H1 (cell line): ENCODE data around the gene UMODL1. TPM values are rescaled to one million over a fixed set of nuclear protein-coding genes. Genes with fewer than 3 reads are reported as not detected.

Experiments
- CTCF ChIA-PET: fragments of 300-600 bp; sonication (Branson Sonifier 250); formaldehyde crosslinking; loops from one replicate; lab custom pipeline; 2021; ENCODE audit not compliant: partially characterized antibody; lab: Charles Lee
- POLR2A ChIA-PET: fragments of 300-600 bp; sonication (Branson Sonifier 250); formaldehyde crosslinking; loops from one replicate; lab custom pipeline; 2021; ENCODE audit warnings: inconsistent platforms; ENCODE audit not compliant: partially characterized antibody; lab: Charles Lee
- DNase-seq, 2 experiments: peaks; one replicate each; pipeline versions ENCODE4 v3.0.0 to v3.0.0-alpha.2; 2010 to 2022; ENCODE audit warnings: low spot score in 2 of 2, low read depth in 1 of 2, mixed read lengths in 1 of 2
- FAIRE-seq: peaks from 2 replicates; lab custom pipeline; 2011; peaks lifted over from hg19 to GRCh38; lab: Jason Lieb, UNC
- H2AFZ ChIP-seq: 2 replicates; pipeline ENCODE4 v1.8.1; 2012; ENCODE audit warnings: low read length, inconsistent platforms
- H2AK5ac ChIP-seq: 2 replicates; pipeline ENCODE4 v1.6.1; 2013; ENCODE audit warnings: low read depth, low read length
- H2BK120ac ChIP-seq: replicated peaks from 2 replicates; pipeline ENCODE3; 2013; ENCODE audit warnings: low read depth, low read length, inconsistent platforms
- H2BK12ac ChIP-seq: 2 replicates; pipeline ENCODE4 v1.6.1; 2013; ENCODE audit warnings: low read depth, low read length
- H2BK15ac ChIP-seq: 2 replicates; pipeline ENCODE4 v1.6.1; 2013; ENCODE audit warnings: low read length
- H2BK20ac ChIP-seq: 2 replicates; pipeline ENCODE4 v1.6.1; 2013; ENCODE audit warnings: low read length
- H2BK5ac ChIP-seq: 2 replicates; pipeline ENCODE4 v1.6.1; 2013; ENCODE audit warnings: low read depth, low read length
- H3K14ac ChIP-seq: 2 replicates; pipeline ENCODE4 v1.6.1; 2013; ENCODE audit warnings: inconsistent platforms; ENCODE audit not compliant: insufficient read length
- H3K18ac ChIP-seq: 2 replicates; pipeline ENCODE4 v1.6.1; 2013; ENCODE audit warnings: low read length; ENCODE audit errors: extremely low read depth
- H3K23ac ChIP-seq: 2 replicates; pipeline ENCODE4 v1.6.1; 2013; ENCODE audit warnings: inconsistent platforms; ENCODE audit not compliant: insufficient read length
- H3K23me2 ChIP-seq: 2 replicates; pipeline ENCODE4 v1.6.1; 2013; ENCODE audit warnings: low read depth, low read length
- H3K27ac ChIP-seq: 2 replicates; pipeline ENCODE4 v1.6.1; 2011; ENCODE audit warnings: low read depth, low read length, inconsistent platforms
- H3K27me3 ChIP-seq, 4 experiments: replicated peaks in 1 of 4; 1 replicate in 1 of 4; 2 replicates in 3 of 4; pipeline versions ENCODE4 v1.6.1 to v1.8.1; 2011 to 2013; ENCODE audit warnings: low read length in 3 of 4, mild to moderate bottlenecking in 3 of 4, inconsistent platforms in 2 of 4, mixed read lengths in 2 of 4, moderate library complexity in 1 of 4; ENCODE audit not compliant: control insufficient read depth in 3 of 4, insufficient read depth in 3 of 4; ENCODE audit errors: extremely low read depth in 1 of 4
- H3K36me3 ChIP-seq, 4 experiments: 2 replicates each; pipeline versions ENCODE4 v1.6.1 to v1.8.1; 2011 to 2013; ENCODE audit warnings: mild to moderate bottlenecking in 4 of 4, low read length in 3 of 4, moderate library complexity in 2 of 4, control low read depth in 1 of 4, inconsistent platforms in 1 of 4; ENCODE audit not compliant: insufficient read depth in 4 of 4, control insufficient read depth in 2 of 4
- H3K4ac ChIP-seq: replicated peaks from 2 replicates; pipeline ENCODE3; 2013; ENCODE audit warnings: low read length, low read depth, mixed read lengths, inconsistent platforms; ENCODE audit not compliant: insufficient read length
- H3K4me1 ChIP-seq, 4 experiments: replicated peaks in 1 of 4; 1 replicate in 1 of 4; 2 replicates in 3 of 4; pipeline versions ENCODE4 v1.6.1 to v1.8.1; 2011 to 2013; ENCODE audit warnings: low read length in 3 of 4, inconsistent platforms in 2 of 4, mixed read lengths in 1 of 4; ENCODE audit not compliant: insufficient read depth in 4 of 4, control insufficient read depth in 3 of 4
- H3K4me2 ChIP-seq, 2 experiments: 2 replicates each; pipeline versions ENCODE4 v1.6.1 to v1.8.1; 2011 to 2013; ENCODE audit warnings: low read depth in 2 of 2, low read length in 2 of 2, control low read depth in 1 of 2, inconsistent platforms in 1 of 2, mild to moderate bottlenecking in 1 of 2; ENCODE audit not compliant: insufficient read depth in 1 of 2
- H3K4me3 ChIP-seq, 4 experiments: fragments of 200-600, 300-600 bp in 1 of 4; sonication (generic), shearing (Covaris generic), sonication (Bioruptor Twin) in 1 of 4; 2 replicates each; pipeline versions ENCODE4 v1.5.1 to v1.8.1; 2011 to 2016; ENCODE audit warnings: low read length in 4 of 4, low read depth in 3 of 4, control low read depth in 2 of 4, inconsistent platforms in 2 of 4, mild to moderate bottlenecking in 2 of 4, mixed read lengths in 1 of 4, moderate library complexity in 1 of 4; ENCODE audit not compliant: insufficient read depth in 2 of 4; ENCODE audit errors: extremely low read depth in 1 of 4
- H3K56ac ChIP-seq: replicated peaks from 2 replicates; pipeline ENCODE3; 2013; ENCODE audit warnings: low read depth, mild to moderate bottlenecking, mixed read lengths, low read length, inconsistent platforms; ENCODE audit not compliant: insufficient read length
- H3K79me1 ChIP-seq: 2 replicates; pipeline ENCODE4 v1.6.1; 2013; ENCODE audit warnings: low read depth, low read length, control low read depth
- H3K79me2 ChIP-seq, 2 experiments: 2 replicates each; pipeline versions ENCODE4 v1.6.1 to v1.8.1; 2012 to 2013; ENCODE audit warnings: low read length in 2 of 2, mild to moderate bottlenecking in 2 of 2, inconsistent platforms in 1 of 2; ENCODE audit not compliant: insufficient read depth in 2 of 2, control insufficient read depth in 1 of 2
- H3K9ac ChIP-seq, 4 experiments: replicated peaks in 1 of 4; 1 replicate in 1 of 4; 2 replicates in 3 of 4; pipeline versions ENCODE4 v1.6.1 to v1.8.1; 2011 to 2013; ENCODE audit warnings: low read depth in 3 of 4, low read length in 3 of 4, control low read depth in 2 of 4, mild to moderate bottlenecking in 2 of 4, moderate library complexity in 2 of 4, inconsistent platforms in 1 of 4; ENCODE audit errors: extremely low read depth in 1 of 4
- H3K9me3 ChIP-seq, 2 experiments: 2 replicates each; pipeline versions ENCODE4 v1.6.1 to v1.8.1; 2012 to 2013; ENCODE audit warnings: mild to moderate bottlenecking in 2 of 2, moderate library complexity in 2 of 2, control low read depth in 1 of 2, inconsistent platforms in 1 of 2, low read depth in 1 of 2, low read length in 1 of 2, mixed read lengths in 1 of 2; ENCODE audit not compliant: insufficient read depth in 2 of 2
- H4K20me1 ChIP-seq, 2 experiments: replicated peaks in 1 of 2; 2 replicates each; pipeline versions ENCODE3 to v1.8.1; 2011 to 2013; ENCODE audit warnings: inconsistent platforms in 2 of 2, low read length in 2 of 2, mild to moderate bottlenecking in 1 of 2; ENCODE audit not compliant: insufficient read depth in 2 of 2, control insufficient read depth in 1 of 2
- H4K5ac ChIP-seq: 2 replicates; pipeline ENCODE4 v1.6.1; 2013; ENCODE audit warnings: low read length, low read depth, mixed read lengths, inconsistent platforms; ENCODE audit not compliant: insufficient read length
- H4K8ac ChIP-seq: 2 replicates; pipeline ENCODE4 v1.8.0; 2013; ENCODE audit warnings: mild to moderate bottlenecking, moderate library complexity, low read length, inconsistent platforms; ENCODE audit not compliant: insufficient read depth; ENCODE audit errors: extremely low read depth
- H4K91ac ChIP-seq: replicated peaks from 2 replicates; pipeline ENCODE3; 2013; ENCODE audit warnings: low read length, mixed read lengths, inconsistent platforms; ENCODE audit not compliant: insufficient read length
- ATF2 ChIP-seq: IDR thresholded peaks from 2 replicates; pipeline ENCODE4 v1.6.1; 2012; ENCODE audit warnings: low read length, inconsistent platforms
- BCL11A ChIP-seq, 2 experiments: IDR thresholded peaks; one replicate each; pipeline ENCODE4 v1.6.1; 2011; ENCODE audit warnings: low read depth in 2 of 2, low read length in 2 of 2, mild to moderate bottlenecking in 2 of 2
- CREB1 ChIP-seq: IDR thresholded peaks from 2 replicates; pipeline ENCODE4 v1.6.1; 2012; ENCODE audit warnings: inconsistent platforms
- KDM1A ChIP-seq: fragments of 200-600, 300-600 bp; sonication (generic); IDR thresholded peaks from 2 replicates; pipeline ENCODE4 v1.7.1; 2016; ENCODE audit warnings: mild to moderate bottlenecking, low read length, borderline replicate concordance
- NANOG ChIP-seq: IDR thresholded peaks from 2 replicates; pipeline ENCODE4 v1.6.1; 2011; ENCODE audit warnings: low read length, low read depth, mild to moderate bottlenecking, inconsistent platforms; ENCODE audit not compliant: insufficient read depth, poor library complexity, severe bottlenecking
- NRF1 ChIP-seq: IDR thresholded peaks from 2 replicates; pipeline ENCODE4 v1.6.1; 2011; ENCODE audit warnings: mild to moderate bottlenecking, low read depth, low read length, improper control_type of control experiment
- PHF8 ChIP-seq: fragments of 200-600 bp; sonication (generic); conservative IDR thresholded peaks from 2 replicates; pipeline ENCODE4 v1.7.1; 2012; ENCODE audit warnings: low read depth, mild to moderate bottlenecking, inconsistent platforms, low read length, moderate library complexity
- SIN3A ChIP-seq, 2 experiments: IDR thresholded peaks in 1 of 2; conservative IDR thresholded peaks in 1 of 2; 2 replicates each; pipeline ENCODE4 v1.6.1; 2011 to 2012; ENCODE audit warnings: low read length in 2 of 2, improper control_type of control experiment in 1 of 2, low read depth in 1 of 2, mild to moderate bottlenecking in 1 of 2
- SIX5 ChIP-seq: IDR thresholded peaks from 2 replicates; pipeline ENCODE4 v1.6.1; 2011; ENCODE audit warnings: mild to moderate bottlenecking, low read depth, low read length
- SP4 ChIP-seq: IDR thresholded peaks from 2 replicates; pipeline ENCODE4 v1.6.1; 2012; ENCODE audit warnings: low read length, inconsistent platforms
- TEAD4 ChIP-seq: IDR thresholded peaks from 2 replicates; pipeline ENCODE4 v1.6.1; 2012; ENCODE audit warnings: low read depth, low read length, inconsistent platforms, mixed read lengths
- ZNF274 ChIP-seq: IDR thresholded peaks from 2 replicates; pipeline ENCODE4 v1.7.0; 2012; ENCODE audit warnings: low read length, borderline replicate concordance; ENCODE audit errors: extremely low read depth
- WGBS, 2 experiments: shearing (Covaris generic) in 1 of 2; methylation state at CpG; one replicate each; pipeline versions ENCODE4 v1.1.6 to v1.1.7; 2013 to 2015; ENCODE audit warnings: low lambda C conversion rate in 2 of 2, mixed read lengths in 2 of 2, inconsistent platforms in 1 of 2, low coverage in 1 of 2, missing lambda C conversion rate in 1 of 2; ENCODE audit not compliant: insufficient replicate concordance in 2 of 2, insufficient coverage in 1 of 2, insufficient read length in 1 of 2; ENCODE audit errors: extremely low coverage in 1 of 2, missing lambda C conversion rate in 1 of 2; 5-methylcytosine and 5-hydroxymethylcytosine counted together
- polyA plus RNA-seq, 7 experiments: library from polyadenylated mRNA; depleted of rRNA in 3 of 7; stranded (reverse) in 5 of 7; unstranded in 2 of 7; fragments of >200 nt in 5 of 7; fragments of 200-250 nt in 2 of 7; gene quantifications; 1 replicate in 5 of 7; 2 replicates in 1 of 7; 4 replicates in 1 of 7; pipeline versions ENCODE4 v1.2.1 to v1.2.3, GENCODE V29; 2011 to 2013; ENCODE audit warnings: missing spikeins in 2 of 7, mixed read lengths in 2 of 7
- total RNA-seq: library from RNA; stranded (reverse); fragmentation: NEBNext Ultra II Directional; extraction: Animal tissue kit (Norgen Biotek cat#: 25700); gene quantifications from 2 replicates; pipeline ENCODE4 v1.2.1, GENCODE V29; 2021

Gene UMODL1
- total and polyA plus RNA-seq, 2 of the 8 experiments (the other 6 are each of a cell fraction or from before 2014, with no cell fraction given): not detected

- no peak for FAIRE-seq
- no peak for TF ChIP-seq SP4
- TF ChIP-seq NANOG: no peak
- no peak for TF ChIP-seq BCL11A (IDR thresholded peaks at IDR 0.05; ENCODE audit: low read depth in 2 of 2, low read length in 2 of 2)
- no peak for TF ChIP-seq KDM1A
- no peak for TF ChIP-seq SIX5
- no peak for TF ChIP-seq PHF8
- TF ChIP-seq CREB1: no peak
- TF ChIP-seq ZNF274: no peak
- no peak for TF ChIP-seq ATF2
- no peak for TF ChIP-seq SIN3A (conservative IDR thresholded peaks at IDR 0.05 in 1 of 2, IDR thresholded peaks at IDR 0.05 in 1 of 2; ENCODE audit: low read depth in 1 of 2, low read length in 2 of 2)
- TF ChIP-seq TEAD4: no peak
- TF ChIP-seq NRF1: no peak
Measured at GRCh38 chr21:42113926-42114409, 42.9 kb downstream of the UMODL1 start.

More at GRCh38 chr21:42113926-42114409, 42.9 kb downstream of the UMODL1 start:
- Histone ChIP-seq H2AK5ac (no peak overlapping the region), H4K20me1 (no peaks in the 10 kb centered on the region), H2BK15ac (no peak overlapping the region), H3K14ac (no peak overlapping the region), H3K27me3 (no peaks in the 10 kb centered on the region; a peak in 2 of 7 replicates), H3K9ac (no peak overlapping the region), H2BK12ac (no peak overlapping the region), H3K4ac (no peak overlapping the region), H3K9me3 (no peaks in the 10 kb centered on the region), H3K27ac (no peak overlapping the region), H4K91ac (no peak overlapping the region), H3K4me2 (no peak overlapping the region), H2BK120ac (no peak overlapping the region), H3K36me3 (no peaks in the 10 kb centered on the region), H3K23ac (no peak overlapping the region), H3K4me1 (no peaks in the 10 kb centered on the region), H2AFZ (no peak overlapping the region), H4K5ac (no peak overlapping the region), H3K79me2 (no peaks in the 10 kb centered on the region), H3K79me1 (no peaks in the 10 kb centered on the region), H3K4me3 (no peak overlapping the region), H2BK20ac (no peak overlapping the region), H3K56ac (no peak overlapping the region), H4K8ac (no peak overlapping the region), H3K18ac (no peak overlapping the region), H3K23me2 (no peaks in the 10 kb centered on the region), H2BK5ac (no peak overlapping the region)
- 93% methylated on average over 13 of the region's 13 CpGs; no CpG with 5 or more reads in 1 of the 2 experiments for WGBS, 2 experiments
- DNase-seq: no peak
- CTCF ChIA-PET: interaction anchor here (0.9 to 2.3 kb wide), 3 partner anchors 11 to 502 kb away, joined by 3 to 8 read pairs (median 3); no protein-coding TSS in a partner anchor
- POLR2A ChIA-PET: no interaction called here
